Panc1 (cell line): ENCODE measurements around the gene CTSS. TPM values are rescaled to one million over a fixed set of nuclear protein-coding genes. Genes with fewer than 3 reads are reported as not detected.
"Not testable (repeated sequence)": the region's sequence is repeated elsewhere in the genome, so short reads cannot be mapped to it uniquely, and the experiment has no call there.

Experiments used
- ATAC-seq: fragments of 200-7000 bp; cut with Tn5 transposase; 2 replicates; pipeline ENCODE4 v1.9.1; 2020; ENCODE audit warnings: mild to moderate bottlenecking, moderate library complexity
- BruUV-seq: library from RNA; stranded (reverse); fragments of 400-500 nt; replicated peaks from 2 replicates; lab custom pipeline; 2021; lab: Mats Ljungman, UMichigan
- CTCF ChIA-PET: fragments of 300-600 bp; sonication (Branson Sonifier 250); formaldehyde crosslinking; loops from one replicate; lab custom pipeline; 2022; ENCODE audit warnings: antibody characterized with exemption; lab: Charles Lee
- POLR2A ChIA-PET: fragments of 300-600 bp; sonication (Branson Sonifier 250); formaldehyde crosslinking; loops from one replicate; lab custom pipeline; 2022; ENCODE audit warnings: antibody characterized with exemption; lab: Charles Lee
- DNase-seq: peaks from one replicate; pipeline ENCODE4 v3.0.0-alpha.2; 2010; ENCODE audit warnings: low read depth, low spot score
- H3K27ac ChIP-seq: 2 replicates; pipeline ENCODE4 v1.5.1; 2011; ENCODE audit warnings: mild to moderate bottlenecking, low read length, inconsistent platforms
- H3K27me3 ChIP-seq: fragments of 200-500 bp; sonication (Bioruptor generic); 2 replicates; pipeline ENCODE4 v1.6.0; 2014; ENCODE audit warnings: low read length, inconsistent platforms; ENCODE audit not compliant: control insufficient read depth, insufficient read depth
- H3K36me3 ChIP-seq: fragments of 200-500 bp; sonication (Bioruptor generic); 2 replicates; pipeline ENCODE4 v1.5.1; 2014; ENCODE audit warnings: inconsistent platforms, mild to moderate bottlenecking, low read length, moderate library complexity; ENCODE audit not compliant: control insufficient read depth, insufficient read depth
- H3K4me1 ChIP-seq: 2 replicates; pipeline ENCODE4 v1.5.1; 2011; ENCODE audit warnings: inconsistent platforms, mild to moderate bottlenecking, low read length, moderate library complexity; ENCODE audit not compliant: control insufficient read depth, insufficient read depth
- H3K4me3 ChIP-seq, 2 experiments: 2 replicates each; pipeline ENCODE4 v1.5.1; 2011 to 2012; ENCODE audit warnings: low read depth in 2 of 2, low read length in 2 of 2, mild to moderate bottlenecking in 2 of 2, inconsistent platforms in 1 of 2, moderate library complexity in 1 of 2
- H3K9me3 ChIP-seq: fragments of 200-500 bp; sonication (Bioruptor generic); 2 replicates; pipeline ENCODE4 v1.5.1; 2014; ENCODE audit warnings: low read depth, mild to moderate bottlenecking, inconsistent platforms, low read length, moderate library complexity; ENCODE audit not compliant: control insufficient read depth, insufficient read depth
- CTCF ChIP-seq: fragments of 450-650 bp; IDR thresholded peaks from 2 replicates; pipeline ENCODE4 v1.5.1; 2017; ENCODE audit warnings: mild to moderate bottlenecking
- POLR2AphosphoS5 ChIP-seq: IDR thresholded peaks from 2 replicates; pipeline ENCODE4 v1.6.1; 2012; ENCODE audit warnings: mild to moderate bottlenecking, low read depth, low read length, moderate library complexity
- REST ChIP-seq, 2 experiments: IDR thresholded peaks; 2 replicates each; pipeline ENCODE4 v1.6.1; 2011 to 2012; ENCODE audit warnings: low read depth in 2 of 2, control low read depth in 1 of 2, low read length in 1 of 2, mild to moderate bottlenecking in 1 of 2, moderate library complexity in 1 of 2; ENCODE audit not compliant: insufficient read depth in 1 of 2
- SIN3A ChIP-seq: IDR thresholded peaks from 2 replicates; pipeline ENCODE4 v1.6.1; 2012; ENCODE audit warnings: low read depth, mild to moderate bottlenecking, low read length, moderate library complexity, borderline replicate concordance; ENCODE audit not compliant: insufficient read depth
- TCF7L2 ChIP-seq: IDR thresholded peaks from 2 replicates; pipeline ENCODE4 v1.6.1; 2011; ENCODE audit warnings: mild to moderate bottlenecking, low read depth, low read length, inconsistent platforms
- in situ Hi-C: cut with HindIII; loops from 2 replicates; pipeline ENCODE4 v1.10.0; 2016; ENCODE audit warnings: low sequenced_read_pairs, low pct_unique_long_range_greater_than_20kb
- intact Hi-C: fragments of 100-400 bp; cut with micrococcal nuclease; formaldehyde crosslinking; loops from one replicate; pipeline ENCODE4 v1.10.0; 2022; ENCODE audit not compliant: unreplicated experiment
- total RNA-seq: library from RNA; stranded (reverse); gene quantifications from one replicate; pipeline ENCODE4 v1.2.1, GENCODE V29; 2021; ENCODE audit not compliant: unreplicated experiment

CTSS gene
- total RNA-seq, 1 experiment from 2014 or later = 5.1 TPM

GRCh38 chr1:150772326-150772725 lies 6.7 kb upstream of the CTSS start:
- Histone ChIP-seq H3K27ac (no peak overlapping the region), H3K4me1 (no peaks in the 10 kb centered on the region), H3K36me3 (no peaks in the 10 kb centered on the region), H3K9me3 (no peaks in the 10 kb centered on the region), H3K4me3 (no peak overlapping the region), H3K27me3 (no peaks in the 10 kb centered on the region)
- TF ChIP-seq REST (IDR thresholded peaks at IDR 0.05; ENCODE audit: insufficient read depth in 1 of 2, low read depth in 2 of 2, low read length in 1 of 2) = no peak
- TF ChIP-seq TCF7L2 = no peak
- no peak for TF ChIP-seq CTCF
- no peak for TF ChIP-seq SIN3A
- no peak for TF ChIP-seq POLR2AphosphoS5
- ATAC-seq (no peak), DNase-seq (no peak)
- POLR2A ChIA-PET = no interaction called here
- no TSS peak for BruUV-seq
- CTCF ChIA-PET = no interaction called here
- intact Hi-C loops (no loop called here), in situ Hi-C loops (no loop called here)

GRCh38 chr1:150767704-150768103 lies 2.1 kb upstream of the CTSS start:
- H3K36me3 ChIP-seq, DNase-seq, H3K4me3 ChIP-seq, H3K4me1 ChIP-seq, CTCF ChIA-PET, H3K9me3 ChIP-seq, in situ Hi-C loops, H3K27ac ChIP-seq, H3K27me3 ChIP-seq, intact Hi-C loops, POLR2A ChIA-PET, BruUV-seq, ATAC-seq: not testable (repeated sequence)

GRCh38 chr1:150765977-150766301 lies 361 bp upstream of the CTSS start:
- H3K36me3 ChIP-seq, H3K27me3 ChIP-seq, H3K4me1 ChIP-seq, H3K4me3 ChIP-seq, H3K27ac ChIP-seq, H3K9me3 ChIP-seq, DNase-seq, ATAC-seq, CTCF ChIA-PET, intact Hi-C loops, POLR2A ChIA-PET, BruUV-seq, in situ Hi-C loops: not testable (repeated sequence)
